GM06990 (cell line): ENCODE data around the gene IGF2BP2.

Experiments used
- DNase-seq: peaks from one replicate; pipeline ENCODE4 v3.0.0-alpha.2; 2011; ENCODE audit not compliant: insufficient read length; ENCODE audit errors: extremely low read depth
- H3K27me3 ChIP-seq: replicated peaks from 2 replicates; pipeline ENCODE4 v1.6.0; 2011; ENCODE audit warnings: low read length; ENCODE audit not compliant: control insufficient read depth, insufficient read depth
- H3K36me3 ChIP-seq: 2 replicates; pipeline ENCODE4 v1.5.1; 2011; ENCODE audit warnings: low read length; ENCODE audit not compliant: control insufficient read depth, insufficient read depth
- H3K4me3 ChIP-seq: replicated peaks from 2 replicates; pipeline ENCODE4 v1.5.1; 2011; ENCODE audit warnings: low read depth, mild to moderate bottlenecking, control low read depth, low read length
- CTCF ChIP-seq: IDR thresholded peaks from 2 replicates; pipeline ENCODE4 v1.5.1; 2011; ENCODE audit warnings: low read length, control low read depth, mild to moderate bottlenecking, inconsistent platforms; ENCODE audit not compliant: insufficient read depth, poor library complexity, severe bottlenecking

Gene IGF2BP2

GRCh38 chr3:185606196-185606595 is 218.6 kb downstream of the IGF2BP2 start:
- no peaks in the 10 kb centered on the region for H3K27me3 ChIP-seq
- no peak overlapping the region for H3K4me3 ChIP-seq
- DNase-seq = no peak
- no peak for TF ChIP-seq CTCF
- H3K36me3 ChIP-seq = peaks cover 3% of the 10 kb centered on the region

- Histone ChIP-seq H3K27me3 (no peaks in the 10 kb centered on the region), H3K36me3 (peaks cover 3% of the 10 kb centered on the region), H3K4me3 (no peak overlapping the region)
- TF ChIP-seq CTCF = no peak
- DNase-seq = no peak
Measured at GRCh38 chr3:185605566-185605965, 219.3 kb downstream of the IGF2BP2 start.

GRCh38 chr3:185595526-185595925 is 229.3 kb downstream of the IGF2BP2 start:
- Histone ChIP-seq H3K27me3 (no peaks in the 10 kb centered on the region), H3K4me3 (no peak overlapping the region), H3K36me3 (no peaks in the 10 kb centered on the region; the same call in 1 of the 2 replicates)
- peak; percentile 50 for DNase-seq
- no peak for TF ChIP-seq CTCF

GRCh38 chr3:185594073-185594472 is 230.8 kb downstream of the IGF2BP2 start:
- H3K36me3 ChIP-seq = no peaks in the 10 kb centered on the region; the same call in 1 of the 2 replicates
- no peak for DNase-seq
- H3K27me3 ChIP-seq = no peaks in the 10 kb centered on the region
- no peak for TF ChIP-seq CTCF
- H3K4me3 ChIP-seq = no peak overlapping the region
